Activated CD4-positive, CD25-positive, alpha-beta regulatory T cell treated with anti-CD3 and anti-CD28 coated beads, Interleukin-2, amount 50 U/mL, for 16 hours (primary cell): Measurements from ENCODE around the gene FGF14.
"Not testable (repeated sequence)": the region's sequence is repeated elsewhere in the genome, so short reads cannot be mapped to it uniquely, and the experiment has no call there.

Experiments
- DNase-seq: peaks from one replicate; pipeline ENCODE4 v3.0.0-alpha.2; 2020; ENCODE audit warnings: low read depth, low spot score

Gene FGF14

DNA sequence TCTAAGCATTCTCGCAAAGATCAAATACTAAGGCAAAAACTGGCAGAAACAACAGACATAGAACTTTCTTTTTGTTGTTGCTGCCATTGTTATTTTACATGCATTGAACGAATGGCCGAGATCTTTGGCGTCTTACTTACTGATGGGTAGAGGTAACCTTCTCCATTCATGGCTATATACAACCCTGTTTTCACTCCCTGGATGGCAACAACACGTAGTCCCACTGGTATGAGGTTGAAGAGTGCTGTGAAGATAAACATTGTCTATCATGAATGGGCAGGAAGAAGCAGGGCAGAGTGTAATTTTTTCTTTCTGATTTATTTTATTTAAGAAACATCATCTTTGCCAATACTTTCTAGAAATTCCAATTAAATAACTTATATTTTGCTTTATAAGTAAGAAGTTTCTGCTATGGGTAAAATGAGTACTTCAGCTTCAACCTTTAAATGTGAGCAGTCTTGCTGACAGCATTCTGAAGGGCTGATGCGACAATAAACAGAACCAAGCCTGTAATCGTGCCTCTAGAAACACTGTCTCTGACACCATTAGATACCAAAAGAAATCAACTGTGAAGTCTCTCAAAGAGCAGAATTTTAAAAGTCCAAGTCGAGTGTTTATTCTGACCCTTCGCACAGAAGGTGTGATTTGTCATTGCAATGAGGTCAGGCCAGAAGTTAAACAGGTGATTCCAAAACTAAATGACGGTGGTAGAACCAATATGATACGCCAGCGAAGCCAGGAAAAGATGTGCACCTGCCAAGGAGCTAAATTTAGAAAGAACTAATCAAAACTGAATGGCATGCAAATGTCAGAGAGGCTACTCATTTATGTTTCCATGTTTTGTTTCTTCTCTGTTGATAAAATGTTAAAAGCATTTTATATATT is 533.0 kb downstream of the FGF14 start:
- no peak for DNase-seq

DNA sequence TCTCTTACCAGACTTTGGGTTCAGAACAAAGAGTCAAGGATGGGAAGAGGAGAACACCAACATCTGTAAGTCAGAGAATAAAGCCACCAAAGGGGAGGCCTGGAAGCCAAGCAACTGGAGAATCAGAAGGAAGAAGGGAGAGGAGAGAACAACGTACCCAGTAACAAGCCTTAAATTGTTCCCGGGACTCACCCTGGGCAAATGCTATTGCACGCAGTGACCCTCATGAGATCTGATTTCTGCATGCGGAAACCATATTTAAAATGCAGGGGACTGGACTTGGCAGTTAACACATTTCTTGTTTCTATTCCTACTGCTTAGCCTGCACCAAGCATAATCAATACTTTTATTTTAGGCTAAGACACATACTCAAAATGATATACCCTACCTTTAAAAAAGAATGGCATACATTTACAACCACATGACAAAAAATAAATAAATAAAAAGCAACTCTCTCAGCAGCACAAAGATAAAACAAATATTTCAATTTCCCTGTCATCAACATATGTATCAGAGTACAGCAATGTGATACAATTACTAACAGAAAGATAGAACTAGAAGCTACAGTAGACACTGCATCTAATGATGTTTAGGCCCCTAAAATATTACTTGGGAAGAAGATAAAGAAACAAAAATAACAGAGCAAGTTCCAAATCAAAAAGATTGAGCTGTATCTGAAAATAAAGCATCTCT is 534.8 kb downstream of the FGF14 start:
- DNase-seq = no peak

DNA sequence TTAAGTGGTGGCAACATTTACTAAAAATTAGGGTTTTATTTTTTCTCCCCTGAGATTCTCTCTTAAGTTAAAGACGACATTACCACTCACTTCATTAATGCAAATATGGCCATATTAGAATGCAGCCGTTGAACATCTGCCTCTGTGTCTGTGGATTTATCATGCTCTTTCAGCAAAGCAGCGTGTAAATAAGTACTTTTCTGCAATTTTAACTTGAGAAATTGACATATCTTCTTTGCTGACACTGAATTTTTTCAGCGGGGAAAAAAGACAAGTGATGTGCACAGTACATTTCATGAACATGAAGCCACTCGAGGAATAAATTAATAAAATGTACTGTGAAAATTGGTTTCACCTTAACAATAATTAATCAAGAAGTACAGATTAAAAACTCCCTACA is 543.0 kb downstream of the FGF14 start:
- no peak for DNase-seq

DNA sequence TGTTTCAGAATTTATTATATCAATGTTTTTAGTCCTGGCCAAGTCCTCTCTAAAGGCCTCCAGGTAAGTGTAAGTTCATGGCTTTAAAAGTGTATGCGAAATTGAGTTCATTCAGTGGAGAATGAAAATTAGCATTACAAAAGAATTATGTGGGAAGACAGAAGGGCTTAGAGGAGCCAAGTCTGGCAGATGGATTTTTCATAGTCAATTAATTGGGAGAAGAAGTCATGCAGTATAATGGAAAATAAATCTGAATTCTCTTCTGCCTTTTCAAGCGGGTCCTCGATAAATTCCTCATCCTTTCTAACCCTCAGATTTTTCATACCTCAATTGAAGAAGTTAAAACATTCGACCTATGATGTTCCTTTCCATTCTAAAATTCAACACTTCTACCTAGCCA is 555.1 kb downstream of the FGF14 start:
- no peak for DNase-seq

DNA sequence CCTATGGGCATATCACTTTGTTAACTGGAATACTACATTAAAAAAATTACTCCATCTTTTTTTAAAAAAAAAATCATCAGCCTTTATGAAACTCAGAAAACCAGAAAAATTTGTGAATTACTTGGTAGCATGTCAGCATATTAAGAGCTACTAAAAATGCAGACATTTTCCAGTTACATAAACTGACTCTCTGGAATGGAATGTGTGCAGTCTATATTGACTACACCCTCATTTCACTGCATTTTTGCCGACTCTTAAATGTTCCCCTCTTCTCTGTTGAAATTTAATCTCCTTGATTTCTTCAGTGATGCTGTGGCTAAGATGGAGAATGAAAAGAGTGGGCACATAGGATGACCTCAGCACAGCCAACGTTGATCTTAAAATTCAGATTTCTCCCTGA is 555.6 kb downstream of the FGF14 start:
- DNase-seq = no peak

DNA sequence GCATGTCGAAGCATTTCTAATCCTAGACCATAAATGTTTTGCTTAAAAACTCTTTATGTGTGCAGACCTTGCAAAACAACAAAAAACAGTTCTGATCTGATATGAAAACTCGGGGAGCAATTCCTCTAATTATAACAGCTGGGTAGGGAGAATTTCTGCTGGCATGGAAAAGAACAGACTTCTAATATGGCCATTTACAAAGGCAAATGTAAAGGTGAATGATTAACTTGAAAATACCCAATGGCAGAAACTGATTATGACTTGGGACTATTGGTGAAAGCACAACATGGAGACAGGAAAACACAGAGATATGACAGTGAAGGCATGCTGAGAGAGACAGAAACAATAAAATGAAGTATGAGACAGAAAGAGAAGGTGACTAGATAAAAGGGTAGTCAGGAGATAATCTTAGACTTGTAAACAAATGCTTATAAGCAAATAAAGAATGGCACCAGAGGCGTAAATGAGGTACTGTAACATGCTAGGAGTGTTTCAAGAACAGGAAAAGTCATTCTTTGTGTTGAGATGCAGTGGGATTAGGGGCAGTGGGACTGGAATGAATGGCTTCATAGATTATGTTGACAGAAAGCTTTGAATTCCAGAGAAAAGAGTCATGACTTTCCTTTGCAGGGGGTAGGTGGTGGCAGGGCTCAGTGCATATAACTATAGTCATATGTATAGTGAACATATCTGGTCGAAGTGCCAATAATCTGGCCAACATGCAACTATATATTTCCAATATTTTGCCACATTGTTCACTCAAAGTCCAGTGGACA is 556.4 kb downstream of the FGF14 start:
- DNase-seq = no peak

DNA sequence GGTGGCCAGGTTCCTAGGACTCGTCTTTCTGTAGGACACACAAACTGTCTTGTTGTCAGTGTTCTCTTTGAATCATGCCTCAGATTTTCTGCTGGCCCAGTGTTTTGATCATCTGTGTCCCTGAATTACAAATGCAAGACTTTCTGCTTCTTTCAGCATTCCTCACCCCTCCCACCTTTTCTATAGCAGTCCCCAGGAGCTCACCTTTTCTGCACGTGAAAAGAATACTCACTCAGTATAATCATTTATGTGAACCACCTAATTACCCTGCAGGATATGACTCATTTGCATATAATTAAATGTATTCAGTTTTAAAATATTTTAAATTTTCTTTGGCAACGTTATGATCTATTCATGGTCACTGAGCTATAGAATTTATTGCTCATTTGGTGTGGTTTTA is 560.1 kb downstream of the FGF14 start:
- DNase-seq = no peak

DNA sequence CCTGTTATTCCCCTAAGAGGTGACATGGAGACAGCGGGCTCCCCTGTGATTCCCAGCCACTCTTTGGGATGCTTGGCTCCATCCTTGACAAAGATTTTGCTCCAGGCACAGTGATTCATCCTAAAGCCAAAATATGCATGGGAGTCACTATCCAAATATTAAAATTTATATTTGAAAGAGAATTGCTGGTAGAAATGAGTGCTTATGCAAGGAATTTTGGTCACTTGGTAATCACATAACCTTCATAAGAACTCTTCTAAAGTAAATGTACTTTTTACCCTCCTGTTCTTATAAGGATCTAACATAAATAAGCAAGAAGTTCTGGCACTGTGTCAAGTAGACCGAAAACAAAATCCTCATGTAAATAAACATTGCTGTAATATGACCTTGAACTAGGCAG is 563.5 kb downstream of the FGF14 start:
- no peak for DNase-seq

DNA sequence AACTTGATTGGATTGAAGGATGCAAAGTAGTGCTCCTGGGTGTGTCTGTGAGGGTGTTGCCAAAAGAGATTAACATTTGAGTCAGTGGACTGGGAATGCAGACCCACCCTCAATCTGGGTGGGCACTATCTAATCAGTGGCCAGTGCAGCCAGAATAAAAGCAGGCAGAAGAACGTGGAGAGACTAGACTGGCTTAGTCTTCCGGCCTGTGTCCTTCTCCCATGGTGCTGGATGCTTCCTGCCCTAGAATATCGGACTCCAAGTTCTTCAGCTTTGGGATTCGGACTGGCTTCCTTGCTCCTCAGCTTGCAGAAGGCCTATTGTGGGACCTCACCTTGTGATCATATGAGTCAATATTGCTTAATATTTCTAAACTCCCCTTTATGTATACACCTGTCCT is 564.1 kb downstream of the FGF14 start:
- DNase-seq = not testable (repeated sequence)

DNA sequence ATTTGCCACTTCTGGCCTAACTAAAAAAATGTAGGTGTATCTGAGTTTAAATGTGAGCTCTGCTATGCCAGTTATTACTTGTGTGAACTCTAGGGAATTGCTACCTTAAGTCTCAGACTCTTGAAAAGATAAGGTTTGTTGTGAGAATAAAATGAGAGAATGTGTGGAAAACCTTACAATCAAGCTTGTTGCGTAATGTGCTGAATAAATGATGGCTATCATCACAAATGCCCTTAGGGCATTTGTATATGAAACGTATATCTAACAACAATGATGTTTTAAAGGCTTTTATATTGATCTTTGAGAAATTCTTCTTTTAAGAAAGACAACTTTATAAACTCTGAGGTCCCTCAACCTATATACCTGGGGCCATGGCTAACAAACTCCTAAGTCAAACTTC is 564.6 kb downstream of the FGF14 start:
- no peak for DNase-seq

DNA sequence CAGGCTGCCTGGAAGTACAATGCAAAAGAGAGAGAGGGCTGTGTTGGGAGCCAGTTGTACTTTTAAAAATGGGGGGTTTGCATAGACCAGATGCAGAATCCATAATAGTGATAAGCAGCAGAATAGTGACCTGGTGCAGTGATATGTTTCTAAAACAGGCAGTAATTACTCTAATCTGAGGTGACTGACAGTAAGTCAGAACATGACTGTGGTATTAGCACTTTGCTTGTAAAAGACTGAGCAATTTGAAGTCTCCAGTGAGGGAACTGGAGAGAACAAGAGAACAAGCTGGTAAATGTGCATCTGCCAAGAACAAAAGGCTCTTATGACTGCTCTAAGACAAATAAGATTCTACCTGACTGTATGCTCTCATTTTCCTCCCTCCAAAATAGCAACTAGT is 565.9 kb downstream of the FGF14 start:
- no peak for DNase-seq

DNA sequence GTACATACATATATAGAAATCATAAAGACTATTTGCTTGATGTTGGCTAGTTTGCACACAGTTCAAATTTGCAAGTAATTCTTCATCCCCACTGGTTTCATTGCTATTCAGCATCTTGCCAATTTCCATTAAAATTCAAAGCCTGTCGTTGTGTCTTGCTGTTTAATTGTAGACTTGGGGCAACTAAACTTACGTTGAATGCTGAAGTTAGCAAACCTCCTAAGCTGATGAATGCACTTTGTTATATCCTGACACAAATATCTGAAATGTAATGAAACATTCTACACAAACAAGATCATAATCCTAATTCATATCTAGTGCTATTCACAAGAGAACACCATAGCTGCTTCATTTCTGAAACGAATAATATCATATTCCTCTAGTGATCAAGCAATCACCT is 568.2 kb downstream of the FGF14 start:
- no peak for DNase-seq

DNA sequence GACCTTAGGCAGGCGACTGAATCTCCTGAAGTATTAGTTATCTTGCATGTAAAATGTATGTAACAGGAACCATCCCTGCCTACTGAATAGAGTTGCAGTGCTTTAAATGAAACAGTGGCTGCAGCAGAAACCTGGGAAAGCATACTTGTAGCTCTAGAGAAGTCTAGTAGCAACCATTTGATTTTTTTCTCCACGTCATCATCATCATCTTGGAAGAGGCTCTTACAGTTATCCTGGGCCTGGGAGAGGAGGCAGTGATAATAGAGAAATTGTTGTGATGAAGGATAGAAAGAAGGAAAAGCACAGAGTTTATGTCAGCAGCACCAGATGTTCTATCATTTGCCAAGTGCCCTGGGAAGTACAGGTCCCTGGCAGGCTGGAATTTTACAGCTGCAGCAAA is 571.8 kb downstream of the FGF14 start:
- DNase-seq = no peak

DNA sequence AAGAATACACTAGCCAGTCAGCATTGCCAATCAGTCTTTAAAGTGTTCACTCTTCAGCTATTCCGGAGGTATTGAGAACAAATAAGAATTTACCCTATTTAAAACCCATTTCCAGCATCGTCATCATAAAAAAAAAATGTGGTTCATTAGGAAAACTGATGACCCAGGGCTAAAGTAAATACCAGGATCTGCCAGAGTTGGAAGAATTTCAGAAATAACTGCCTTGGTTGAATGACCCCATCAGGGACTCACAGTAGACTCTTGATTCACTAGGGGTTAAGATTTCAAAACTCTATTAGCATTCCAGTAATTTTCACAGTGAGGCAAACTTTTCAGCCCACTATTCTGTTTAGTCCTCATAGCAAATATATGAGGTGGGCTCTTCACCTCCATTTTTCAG is 572.4 kb downstream of the FGF14 start:
- no peak for DNase-seq

DNA sequence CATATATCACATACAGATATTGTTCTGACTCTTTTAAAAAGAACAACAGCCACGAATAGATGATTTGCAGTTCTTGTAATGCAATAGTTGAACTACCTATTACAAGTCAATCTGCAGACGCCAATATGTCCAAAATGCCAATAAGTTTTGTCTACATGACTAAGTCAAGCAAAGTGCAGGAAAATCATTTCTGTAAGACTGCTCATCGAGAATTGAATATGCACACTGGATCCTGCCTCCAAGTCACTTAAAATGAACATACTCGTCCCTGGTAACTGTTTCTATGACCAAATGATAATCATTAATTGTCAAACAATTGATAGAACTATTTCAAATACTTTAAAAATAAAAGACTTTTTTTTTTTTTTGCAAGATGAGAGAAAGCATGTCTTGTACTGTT is 573.7 kb downstream of the FGF14 start:
- DNase-seq = no peak

DNA sequence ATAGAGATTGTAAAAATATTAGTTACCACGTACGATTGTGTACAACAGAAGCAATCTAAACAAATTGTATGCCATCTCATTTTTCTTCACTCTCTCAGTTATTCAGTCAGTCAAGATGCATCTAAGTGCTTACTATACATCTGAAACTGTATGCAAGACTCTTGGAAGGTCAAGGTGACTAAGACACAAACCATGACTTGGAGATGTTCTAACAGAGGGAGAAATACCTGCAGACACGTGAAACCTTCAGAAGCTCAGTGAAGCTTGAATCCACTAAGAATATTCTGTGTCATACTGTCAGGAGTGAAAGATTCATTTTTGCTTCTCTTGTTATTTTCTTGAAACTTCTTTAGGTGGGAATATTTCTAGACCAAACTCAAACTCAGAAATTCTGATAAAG is 584.0 kb downstream of the FGF14 start:
- no peak for DNase-seq

DNA sequence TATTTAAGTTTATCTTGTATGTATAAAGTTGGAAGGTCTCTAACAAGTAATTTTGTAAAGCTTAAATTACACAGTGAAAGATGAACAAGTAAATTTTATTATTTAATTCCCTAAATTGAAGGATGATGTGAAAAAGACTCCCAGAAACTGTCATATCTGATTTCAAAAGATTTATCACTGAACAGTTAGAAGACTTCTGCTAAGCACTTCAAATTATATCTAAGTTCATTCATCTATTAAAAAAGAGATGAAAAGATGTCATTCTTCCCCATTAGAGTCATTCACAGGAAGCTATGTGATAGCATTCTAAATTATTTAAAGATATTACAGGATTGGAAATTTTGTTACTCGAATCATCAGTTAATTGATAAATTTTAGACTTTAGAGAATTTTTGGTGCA is 590.0 kb downstream of the FGF14 start:
- no peak for DNase-seq

DNA sequence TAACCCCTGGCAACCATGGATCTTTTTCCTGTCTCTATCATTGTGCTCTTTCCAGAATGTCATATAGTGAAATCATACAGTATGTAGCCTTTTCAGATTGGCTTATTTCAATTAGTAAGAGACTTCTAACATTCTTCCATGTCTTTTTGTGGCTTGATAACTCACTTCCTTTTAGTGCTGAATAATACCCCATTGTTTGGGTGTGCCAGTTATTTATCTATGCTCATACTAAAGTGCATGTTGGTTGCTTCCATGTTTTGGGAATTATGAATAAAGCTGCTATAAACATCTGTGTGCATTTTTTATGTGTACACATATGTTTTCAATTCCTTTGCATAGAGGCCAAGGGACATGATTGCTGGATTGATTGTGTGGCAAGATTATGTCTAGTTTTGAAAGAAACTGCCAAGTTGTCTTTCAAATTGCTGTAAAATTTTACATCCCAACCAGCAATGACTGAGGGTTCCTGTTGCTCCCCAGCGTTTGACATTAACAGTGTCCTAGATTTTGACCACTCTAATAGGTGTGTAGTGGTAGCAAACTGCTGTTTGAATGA is 590.5 kb downstream of the FGF14 start:
- DNase-seq = no peak

DNA sequence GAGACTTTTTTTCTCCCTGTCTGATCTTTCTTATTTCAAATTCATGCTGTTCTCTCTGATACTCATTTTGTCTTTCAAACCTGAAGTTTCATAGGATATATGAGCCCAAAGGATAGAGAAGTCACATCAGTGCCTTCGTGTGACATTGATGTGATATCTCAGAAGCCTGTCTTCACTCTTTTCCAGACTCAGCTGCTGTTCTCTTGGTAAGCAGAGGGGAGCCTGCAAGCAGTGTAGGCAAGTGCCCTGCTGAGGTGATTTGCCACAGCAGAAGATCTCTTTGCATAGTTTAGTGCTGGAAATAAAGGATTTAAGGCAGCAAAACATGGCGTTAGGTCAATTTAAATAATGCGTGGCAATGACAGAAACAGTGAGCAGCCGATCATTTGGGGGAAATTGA is 602.7 kb downstream of the FGF14 start:
- DNase-seq = no peak

DNA sequence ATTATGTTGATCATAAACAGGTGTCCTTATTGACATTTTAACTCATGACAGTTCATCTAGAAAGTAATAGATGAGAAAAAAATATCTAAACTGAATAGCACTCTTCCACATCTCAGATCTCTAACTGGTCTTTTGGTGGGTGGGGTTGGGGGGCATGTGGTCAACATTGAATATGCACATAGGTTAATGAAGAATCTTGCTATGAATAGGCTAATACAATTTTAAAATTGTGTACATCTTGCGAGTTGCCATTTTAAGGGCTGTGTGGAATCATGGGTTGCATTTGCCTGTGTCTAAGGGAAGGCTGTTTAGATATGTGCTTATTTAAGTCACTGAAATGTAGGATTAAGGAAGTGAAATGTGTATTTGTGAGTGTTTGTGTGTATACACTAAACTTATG is 603.4 kb downstream of the FGF14 start:
- no peak for DNase-seq

DNA sequence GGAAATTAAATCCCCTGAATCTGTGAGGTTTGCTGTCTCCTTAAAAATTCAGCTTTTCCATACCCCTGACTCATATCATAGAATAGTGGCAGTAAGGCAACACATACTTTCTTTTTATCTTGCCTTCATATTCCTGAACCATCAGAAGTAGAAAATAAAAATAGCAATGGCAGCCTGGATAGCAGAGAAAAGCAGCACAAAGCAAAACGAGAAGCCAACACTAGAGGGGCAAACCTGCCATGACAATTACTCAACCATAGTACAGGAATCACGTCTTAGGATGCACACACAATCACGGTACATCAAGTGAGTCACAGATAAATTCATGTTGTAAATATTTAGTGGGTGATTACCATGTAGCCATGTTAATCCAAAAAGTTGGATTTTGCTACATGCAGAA is 606.4 kb downstream of the FGF14 start:
- DNase-seq = no peak

DNA sequence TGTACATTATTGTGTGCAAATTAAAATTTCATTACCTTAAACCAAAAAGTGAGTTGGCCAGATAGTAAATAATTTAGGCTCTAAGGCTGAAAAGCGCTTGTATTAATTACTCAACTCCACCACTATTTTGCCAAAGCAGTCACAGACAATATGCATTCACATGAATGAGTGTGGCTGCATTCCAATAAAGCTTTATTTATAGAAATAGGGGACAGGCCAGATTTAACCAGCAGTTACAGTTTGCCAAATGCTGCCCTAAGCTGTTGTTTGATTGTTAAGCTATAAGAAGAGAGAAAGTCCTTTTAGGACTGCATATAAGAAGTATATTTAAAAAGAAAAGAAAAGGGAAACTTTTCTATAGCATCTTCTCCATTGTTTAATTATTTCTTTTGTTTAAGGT is 606.8 kb downstream of the FGF14 start:
- DNase-seq = no peak
